Stimulated activated CD4-positive, alpha-beta T cell treated with anti-CD3 and anti-CD28 coated beads, TNF-alpha, amount 100 ng/mL, for 1 hour (primary cell): ENCODE results near the gene NBR1.
"Not testable (repeated sequence)": the region's sequence is repeated elsewhere in the genome, so short reads cannot be mapped to it uniquely, and the experiment has no call there.

Source experiments
- DNase-seq, 3 donors: peaks; one replicate each; pipeline ENCODE4 v3.0.0-alpha.2; 2020; ENCODE audit warnings: low read depth in 3 of 3, low spot score in 1 of 3

NBR1 gene

GRCh38 chr17:43212641-43213490, 41.9 kb downstream of the NBR1 start:
- DNase-seq: no peak

- DNase-seq: no peak
Observed at GRCh38 chr17:43213545-43213944, 42.5 kb downstream of the NBR1 start.

GRCh38 chr17:43215341-43215740, 44.3 kb downstream of the NBR1 start:
- DNase-seq: no peak

GRCh38 chr17:43216369-43216761, 45.4 kb downstream of the NBR1 start:
- DNase-seq: no peak

GRCh38 chr17:43216762-43217613, 46.0 kb downstream of the NBR1 start:
- no peak for DNase-seq

- no peak for DNase-seq
Observed at GRCh38 chr17:43217614-43218087, 46.6 kb downstream of the NBR1 start.

GRCh38 chr17:43219001-43219400, 48.0 kb downstream of the NBR1 start:
- no peak for DNase-seq

- DNase-seq: no peak
Observed at GRCh38 chr17:43219746-43220380, 48.8 kb downstream of the NBR1 start.

GRCh38 chr17:43220511-43221125, 49.6 kb downstream of the NBR1 start:
- no peak for DNase-seq

GRCh38 chr17:43224146-43224705, 53.2 kb downstream of the NBR1 start:
- DNase-seq: no peak

- DNase-seq: no peak
Observed at GRCh38 chr17:43226393-43226792, 55.4 kb downstream of the NBR1 start.

- not testable (repeated sequence) for DNase-seq
Observed at GRCh38 chr17:43228020-43228782, 57.2 kb downstream of the NBR1 start, which contains the start of gene CCDC200. CCDC200 (minus strand) TSS chr17:43228623; CDS start chr17:43228554, 69 bp downstream.

- not testable (repeated sequence) for DNase-seq
Observed at GRCh38 chr17:43231205-43232020, 60.4 kb downstream of the NBR1 start.

GRCh38 chr17:43232021-43232699, 61.1 kb downstream of the NBR1 start:
- not testable (repeated sequence) for DNase-seq

- DNase-seq: not testable (repeated sequence)
Observed at GRCh38 chr17:43233263-43233662, 62.2 kb downstream of the NBR1 start.

GRCh38 chr17:43233877-43234276, 62.9 kb downstream of the NBR1 start, which contains the start of gene RNU2-1:
RNU2-1 (minus strand) TSS chr17:43233977.
- not testable (repeated sequence) for DNase-seq

GRCh38 chr17:43239597-43239996, 68.6 kb downstream of the NBR1 start:
- DNase-seq: not testable (repeated sequence)
